ENCODE results near the gene NKX6-1.

The NKX6-1 gene

DNA sequence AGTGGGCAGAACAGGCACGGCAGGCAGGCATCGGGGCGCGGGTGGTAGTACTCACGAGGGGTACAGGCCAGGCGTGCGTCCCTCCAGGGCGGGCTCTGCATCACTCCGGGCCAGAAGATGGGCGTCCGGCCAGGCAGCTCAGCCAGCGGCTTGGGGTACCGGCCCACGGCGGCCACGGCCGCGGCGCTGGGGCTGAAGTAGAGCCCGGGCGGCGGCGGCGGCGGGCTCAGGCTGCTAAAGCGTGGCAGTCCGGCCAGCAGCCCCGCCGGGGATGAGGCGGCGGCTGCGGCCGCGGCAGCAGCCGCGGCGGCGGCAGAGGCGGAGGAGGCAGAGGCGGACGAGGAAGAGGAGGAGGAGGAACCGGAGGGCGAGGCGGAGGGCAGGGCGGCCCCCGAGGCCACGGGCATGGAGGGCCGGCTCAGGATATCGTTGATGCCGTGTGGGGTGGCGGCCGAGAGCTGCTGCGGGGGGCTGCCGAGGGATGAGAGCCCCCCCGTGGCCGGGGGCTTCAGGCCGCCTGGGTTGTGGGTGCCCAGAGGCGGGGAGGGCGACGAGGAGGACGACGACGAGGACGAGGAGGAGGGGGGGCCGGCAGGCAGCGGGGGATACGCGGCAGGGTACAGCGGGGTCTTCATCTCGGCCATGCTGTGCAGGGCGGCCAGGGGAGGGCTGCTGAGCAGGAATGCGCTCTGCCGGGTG is 1.4 kb downstream of the NKX6-1 start:
- DNase-seq, result no peak

DNA sequence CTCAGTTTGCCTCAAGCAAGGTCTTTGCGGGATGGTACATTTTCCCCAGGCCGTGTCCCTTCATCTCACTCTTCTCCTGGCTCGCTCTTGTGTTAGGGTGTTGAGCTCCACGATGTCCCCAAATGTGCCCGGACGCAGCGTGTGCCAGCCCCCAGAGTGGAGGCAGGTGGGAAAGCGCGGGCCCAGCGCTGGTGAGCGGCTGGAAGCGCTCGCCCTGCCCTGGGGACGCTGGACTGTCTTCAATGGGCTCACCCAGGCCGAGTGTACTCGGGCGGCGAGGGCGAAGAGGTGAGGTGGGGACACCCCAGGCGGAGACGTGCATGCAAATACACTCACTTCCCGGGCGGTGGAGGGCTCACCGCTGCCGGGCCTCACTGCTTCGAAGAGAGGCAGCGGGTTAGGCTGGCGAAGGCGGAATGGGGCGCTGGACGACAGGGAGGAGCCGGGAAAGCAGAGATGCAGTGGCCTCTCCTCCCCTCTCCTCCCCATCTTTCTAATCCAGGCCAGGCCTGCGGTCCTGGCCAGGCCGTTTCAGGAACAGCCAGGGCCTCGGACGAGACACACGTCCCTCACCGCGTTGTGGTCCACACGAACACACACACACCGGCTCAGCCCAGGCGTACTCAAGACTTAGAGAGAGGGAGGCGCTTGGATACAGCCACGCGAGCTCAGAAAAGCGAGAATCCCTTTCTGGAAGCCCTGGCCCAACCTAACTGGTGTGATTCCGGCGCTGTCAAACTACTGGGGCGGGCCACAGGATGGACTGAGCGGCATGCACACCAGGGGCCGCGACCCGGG is 2.2 kb downstream of the NKX6-1 start:
- no peak for DNase-seq

DNA sequence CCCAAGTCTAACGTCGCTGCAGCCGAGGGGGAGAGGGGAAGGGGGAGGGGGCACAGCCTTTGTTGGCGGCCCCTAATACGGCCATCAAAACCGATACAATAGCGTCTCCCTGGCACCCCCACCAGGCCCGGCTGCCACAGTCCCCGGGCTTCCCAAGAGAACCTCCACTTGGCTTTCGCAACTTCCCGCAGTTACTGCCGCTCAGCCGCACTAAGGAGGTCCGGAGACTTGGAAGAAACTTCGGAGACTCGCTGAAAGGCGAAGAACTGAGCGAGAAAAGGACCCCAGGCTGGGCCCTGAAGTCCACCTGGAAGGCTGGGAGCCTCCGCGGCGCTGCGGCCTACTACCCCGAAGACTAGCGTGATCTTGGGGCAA is 2.8 kb downstream of the NKX6-1 start:
- no peak for DNase-seq

DNA sequence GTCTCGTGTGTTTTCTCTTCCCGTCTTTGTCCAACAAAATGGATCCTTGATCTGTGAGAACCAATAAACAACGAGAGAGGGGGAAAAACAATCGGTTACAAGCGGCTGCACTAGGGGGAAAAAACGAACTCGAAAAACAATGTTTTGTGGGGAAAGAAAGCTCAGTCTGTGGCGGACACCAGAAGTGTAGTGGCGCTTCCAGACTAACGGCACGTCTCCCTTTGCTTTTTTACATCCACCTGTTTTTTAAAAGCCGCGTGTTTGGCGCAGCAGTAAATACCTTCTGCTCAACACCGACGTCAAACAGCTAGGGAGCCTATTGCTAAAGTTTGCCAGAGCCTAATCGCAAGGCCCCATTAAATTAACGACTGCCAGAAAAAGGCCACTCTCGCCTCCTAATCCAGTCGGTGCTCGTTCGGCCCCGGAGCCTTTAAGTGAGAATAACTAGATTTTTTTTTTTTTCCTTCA is 3.3 kb downstream of the NKX6-1 start:
- no peak for DNase-seq

DNA sequence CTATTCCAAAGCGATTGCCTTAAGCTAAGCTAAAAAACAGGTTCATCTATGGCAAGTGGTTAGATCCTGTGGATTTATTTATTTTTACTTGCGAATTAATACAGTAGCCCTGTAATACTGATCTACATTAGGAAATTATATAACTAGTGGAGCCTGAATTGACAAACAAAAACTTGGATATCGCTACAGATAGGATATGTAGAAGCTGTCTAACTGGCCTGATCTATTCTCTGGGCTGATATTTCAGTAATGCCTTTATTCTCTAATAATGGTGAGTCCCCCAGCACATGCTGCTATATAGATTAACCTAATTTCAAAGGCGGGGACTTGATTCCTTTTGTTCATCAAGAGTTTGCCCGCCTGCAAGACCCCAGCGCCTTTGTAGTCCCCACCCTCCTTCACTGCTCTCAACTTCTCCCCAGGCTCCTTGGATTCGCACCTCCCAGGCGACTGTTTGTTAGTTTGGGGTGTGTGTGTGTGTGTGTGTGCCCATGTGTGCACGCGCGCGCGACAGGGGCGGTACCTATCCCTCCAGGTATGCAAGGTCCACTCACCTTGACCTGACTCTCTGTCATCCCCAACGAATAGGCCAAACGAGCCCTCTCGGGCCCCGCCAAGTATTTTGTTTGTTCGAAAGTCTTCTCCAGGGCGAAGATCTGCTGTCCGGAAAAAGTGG is 3.8 kb downstream of the NKX6-1 start:
- DNase-seq, result no peak

DNA sequence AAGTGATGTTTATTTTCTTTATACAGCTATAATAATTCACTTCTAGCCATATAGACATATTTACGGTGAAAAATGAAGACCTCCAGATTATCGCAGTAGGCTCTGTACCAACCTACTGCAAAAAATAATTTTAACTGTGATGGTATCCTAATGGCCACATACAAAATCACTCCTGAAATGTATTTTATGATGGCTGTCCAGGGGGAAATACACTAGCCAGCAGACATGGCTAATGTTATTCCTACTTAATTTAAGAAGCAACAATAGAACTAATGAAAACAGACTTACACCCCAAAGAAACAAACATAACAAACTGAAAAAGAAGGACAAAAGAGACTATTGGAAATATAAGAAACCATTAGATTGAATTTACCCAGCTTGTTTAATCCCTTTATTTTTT is 4.6 kb downstream of the NKX6-1 start:
- no peak for DNase-seq

DNA sequence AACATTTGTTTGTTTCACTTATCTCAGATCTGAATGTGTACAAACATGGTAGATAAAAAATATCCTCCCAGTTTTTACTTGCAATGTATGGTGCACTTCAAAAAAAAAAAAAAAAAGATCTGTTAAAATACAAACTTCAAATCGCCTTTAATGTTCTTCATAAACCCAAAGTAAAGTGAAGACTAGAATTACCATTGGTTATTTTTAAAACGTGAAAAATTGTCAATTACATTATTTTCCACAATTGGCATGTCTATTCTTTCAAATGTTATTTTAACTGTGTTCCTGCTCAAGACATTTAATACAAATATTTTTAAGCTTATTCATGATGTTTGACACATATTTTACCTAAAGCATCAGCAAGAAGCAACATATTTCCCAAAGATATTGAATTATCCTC is 5.0 kb downstream of the NKX6-1 start:
- DNase-seq, result no peak

DNA sequence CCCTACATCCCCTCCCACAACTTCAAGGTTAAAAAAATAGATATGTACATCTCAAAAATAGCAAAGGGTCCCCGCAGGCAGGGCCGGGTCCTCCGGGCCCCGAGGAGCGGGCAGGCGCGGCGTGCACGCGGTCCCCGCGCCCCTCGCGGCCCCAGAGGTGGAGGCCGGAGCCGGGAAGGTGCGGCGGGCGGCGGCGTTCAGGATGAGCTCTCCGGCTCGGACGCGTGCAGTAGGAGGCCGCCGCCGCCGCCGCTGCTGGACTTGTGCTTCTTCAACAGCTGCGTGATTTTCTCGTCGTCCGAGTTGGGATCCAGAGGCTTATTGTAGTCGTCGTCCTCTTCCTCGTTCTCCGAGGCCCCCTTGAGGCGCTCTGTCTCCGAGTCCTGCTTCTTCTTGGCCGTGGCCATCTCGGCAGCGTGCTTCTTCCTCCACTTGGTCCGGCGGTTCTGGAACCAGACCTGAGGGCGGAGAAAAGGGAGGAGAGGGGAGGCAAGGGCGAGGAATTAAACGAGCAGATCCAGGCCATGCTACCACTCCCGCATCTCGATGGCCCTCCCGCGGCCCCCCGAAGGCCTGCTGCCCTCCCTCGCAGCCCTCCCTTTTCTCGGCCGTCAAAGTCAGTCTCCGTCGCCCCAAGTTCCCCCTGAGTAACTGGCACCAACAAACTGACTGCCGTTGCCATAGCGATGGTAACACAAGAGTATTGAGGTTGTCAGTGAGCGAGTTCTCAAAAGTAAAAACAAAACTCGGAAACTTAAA is 5.8 kb downstream of the NKX6-1 start:
- DNase-seq, result no peak

DNA sequence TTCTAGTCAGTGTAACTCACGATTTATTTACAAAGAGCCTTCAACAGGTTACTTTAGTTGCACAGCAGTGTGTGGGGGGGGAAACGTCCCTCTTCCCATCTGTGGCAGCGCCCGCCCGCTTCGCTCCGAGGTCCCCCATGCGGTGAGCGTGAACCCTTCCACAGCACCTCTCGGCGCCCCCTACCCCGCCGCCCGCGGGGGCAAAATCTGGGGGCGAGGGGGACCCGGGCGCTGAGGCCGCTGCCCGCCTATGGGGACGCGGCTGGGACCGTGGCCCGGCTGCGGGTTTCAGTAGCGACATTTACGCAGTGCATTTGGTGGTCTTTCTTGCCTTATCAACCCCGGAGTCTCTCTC is 6.4 kb downstream of the NKX6-1 start:
- no peak for DNase-seq

DNA sequence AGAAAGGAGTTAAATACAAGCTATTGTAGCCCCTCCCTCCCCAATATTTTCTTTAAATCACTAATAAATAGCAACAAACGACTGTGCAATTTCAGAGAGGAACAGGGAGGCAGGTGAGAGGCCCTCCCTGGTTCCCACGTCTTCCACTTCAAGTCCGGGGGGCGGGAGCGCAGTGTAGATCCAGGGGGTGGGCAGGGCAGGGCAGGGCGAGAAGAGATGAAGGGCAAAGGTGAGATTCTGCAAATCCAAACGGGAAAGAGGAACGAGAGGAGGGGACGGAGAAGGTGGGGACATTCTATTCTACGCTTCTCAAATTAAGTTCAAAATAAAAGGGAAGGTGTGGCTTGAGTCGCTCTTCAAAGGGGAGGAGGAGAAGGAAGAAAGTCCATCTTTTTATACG is 6.8 kb downstream of the NKX6-1 start:
- no peak for DNase-seq

DNA sequence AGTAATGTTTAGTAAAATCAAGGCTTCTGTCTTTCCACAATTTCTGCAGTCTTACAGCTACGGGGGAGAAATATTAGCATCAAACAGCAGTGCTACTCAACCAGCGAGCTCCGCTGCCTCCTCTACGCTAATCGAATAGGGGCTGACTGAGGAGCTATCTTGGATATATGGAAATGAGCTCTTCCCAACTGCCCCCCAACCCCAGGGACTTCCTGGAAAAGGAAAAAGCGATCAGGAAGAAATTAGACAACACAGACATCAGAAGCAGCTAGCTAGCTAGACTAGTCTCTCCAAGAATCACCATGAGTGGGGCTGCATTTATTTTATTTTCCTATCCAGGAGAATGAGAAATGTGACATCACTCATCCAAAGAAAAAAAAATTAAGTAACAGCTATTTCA is 7.6 kb downstream of the NKX6-1 start:
- DNase-seq, result no peak

DNA sequence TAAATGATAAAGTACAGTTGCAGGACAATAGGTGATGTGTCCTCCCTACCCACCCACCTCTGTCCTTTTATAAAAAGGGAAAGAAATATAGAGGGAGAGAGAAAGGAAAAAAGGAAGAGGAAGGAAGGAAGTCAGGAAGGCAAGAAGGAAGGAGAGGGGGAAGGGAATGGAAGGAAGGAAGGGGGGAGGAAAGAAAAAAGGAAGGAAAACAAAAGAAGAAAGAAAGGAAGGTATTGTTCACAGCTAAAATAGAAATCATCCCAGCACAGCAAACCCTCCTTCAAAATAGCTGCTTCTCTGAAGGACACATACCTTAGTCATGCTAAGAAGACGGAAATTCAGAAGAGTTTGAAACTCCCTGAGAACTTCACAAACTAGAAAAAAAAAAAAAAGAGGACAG is 8.4 kb downstream of the NKX6-1 start:
- DNase-seq, result no peak

DNA sequence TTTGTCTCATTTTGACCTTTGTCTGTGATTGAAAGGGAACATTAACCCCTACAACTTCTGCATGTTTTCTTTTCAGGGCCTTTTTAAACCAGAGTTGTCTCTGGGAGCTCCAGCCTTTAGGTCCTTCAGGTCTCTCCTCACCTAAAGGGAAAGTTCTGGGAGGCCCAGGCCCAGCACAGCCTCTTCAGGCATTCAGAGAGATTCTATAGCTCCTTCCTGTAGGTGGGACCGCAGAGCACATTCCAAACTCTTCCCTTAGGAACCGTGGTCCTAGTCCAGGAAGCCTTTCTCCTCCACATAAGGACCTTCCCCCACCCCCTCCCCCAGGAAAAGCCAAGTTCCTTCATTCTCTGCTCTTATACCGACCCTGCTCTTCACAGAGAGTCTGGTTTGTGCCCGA is 14.9 kb downstream of the NKX6-1 start:
- DNase-seq, result no peak

DNA sequence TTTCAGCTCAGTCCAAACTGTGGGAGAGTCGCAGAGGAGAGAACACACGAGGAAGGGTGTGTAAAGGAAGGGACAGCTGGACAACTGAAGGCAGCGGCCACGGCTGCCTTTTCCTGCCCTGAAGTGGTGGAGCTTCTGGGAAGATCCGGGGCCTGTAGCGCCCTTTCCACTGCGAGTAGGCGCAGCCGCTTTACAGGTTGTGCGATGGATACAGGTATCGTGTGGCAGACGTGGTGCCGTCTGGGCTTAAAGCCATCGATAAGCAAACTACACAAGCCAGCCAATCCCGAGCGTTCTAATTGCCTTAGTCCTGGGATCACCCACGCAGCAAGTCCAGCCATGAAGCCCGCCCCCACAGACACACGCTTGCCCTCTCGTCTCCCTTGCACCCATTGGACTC is 15.4 kb downstream of the NKX6-1 start:
- DNase-seq, result no peak

DNA sequence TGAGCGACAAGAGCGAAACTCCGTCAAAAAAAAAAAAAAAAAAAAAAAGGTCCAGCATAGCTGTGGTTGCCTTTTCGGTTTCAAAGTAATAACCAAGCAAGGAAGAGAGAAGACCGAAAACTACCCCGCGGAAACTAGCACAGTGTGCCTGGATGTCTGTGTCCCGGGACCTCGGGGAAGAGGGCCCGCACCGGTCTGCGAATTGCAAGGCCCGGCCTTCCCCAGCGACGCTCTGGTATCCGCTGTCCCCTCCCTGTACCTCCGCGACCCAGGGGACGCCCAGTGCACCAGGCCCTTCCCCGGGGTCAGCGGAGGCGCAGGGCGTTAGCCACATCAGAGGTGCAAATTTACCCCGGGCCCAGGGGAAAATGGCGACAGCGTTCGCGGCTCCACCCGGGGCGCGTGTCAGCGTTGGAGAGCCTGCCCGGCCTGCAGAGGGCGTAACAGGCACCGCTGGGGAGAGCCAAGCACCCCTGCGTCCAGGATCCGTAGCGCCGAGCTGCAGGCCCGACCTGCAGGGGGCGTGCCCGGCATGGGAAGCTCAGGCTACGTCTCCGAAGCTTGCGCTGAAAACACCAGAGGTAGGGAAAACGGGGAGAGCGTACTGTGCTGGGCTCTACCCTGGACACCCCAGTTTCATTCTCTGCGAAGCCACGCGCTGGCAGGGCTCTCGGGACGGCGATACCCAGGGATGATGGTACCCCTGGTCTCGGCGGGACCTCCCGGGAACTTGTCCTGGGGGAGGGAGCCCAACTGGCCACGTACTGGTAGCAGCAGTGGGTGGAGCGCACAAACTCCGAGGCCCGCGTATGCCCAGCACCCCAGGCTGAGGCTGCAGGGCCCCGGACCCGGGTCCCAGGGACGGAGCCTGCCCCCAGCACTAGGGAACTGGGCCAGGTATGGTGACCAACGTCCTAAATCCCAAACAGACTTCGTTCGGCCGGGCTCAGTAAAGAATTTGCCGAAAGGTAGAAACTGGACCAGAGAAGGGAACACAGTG is 16.2 kb downstream of the NKX6-1 start:
- DNase-seq, result no peak

DNA sequence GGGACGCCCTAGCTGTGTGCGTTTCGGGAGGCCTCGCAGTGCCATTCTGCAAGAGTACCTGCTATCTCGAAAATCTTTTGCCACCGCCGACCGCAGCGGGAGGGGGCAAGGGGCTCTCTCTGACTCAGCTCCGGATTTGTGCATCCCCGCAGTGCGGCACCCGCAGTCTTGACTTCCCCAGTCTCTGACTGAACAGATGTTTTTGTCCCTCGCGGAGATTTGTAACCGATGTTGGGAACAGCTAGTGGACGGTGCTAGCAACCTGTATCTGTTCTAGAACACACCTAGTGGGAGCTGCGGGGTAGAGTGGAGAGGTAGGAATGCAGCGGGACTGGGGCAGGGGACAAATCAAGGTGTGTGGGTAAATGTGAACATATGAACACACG is 17.2 kb downstream of the NKX6-1 start:
- DNase-seq, result no peak

DNA sequence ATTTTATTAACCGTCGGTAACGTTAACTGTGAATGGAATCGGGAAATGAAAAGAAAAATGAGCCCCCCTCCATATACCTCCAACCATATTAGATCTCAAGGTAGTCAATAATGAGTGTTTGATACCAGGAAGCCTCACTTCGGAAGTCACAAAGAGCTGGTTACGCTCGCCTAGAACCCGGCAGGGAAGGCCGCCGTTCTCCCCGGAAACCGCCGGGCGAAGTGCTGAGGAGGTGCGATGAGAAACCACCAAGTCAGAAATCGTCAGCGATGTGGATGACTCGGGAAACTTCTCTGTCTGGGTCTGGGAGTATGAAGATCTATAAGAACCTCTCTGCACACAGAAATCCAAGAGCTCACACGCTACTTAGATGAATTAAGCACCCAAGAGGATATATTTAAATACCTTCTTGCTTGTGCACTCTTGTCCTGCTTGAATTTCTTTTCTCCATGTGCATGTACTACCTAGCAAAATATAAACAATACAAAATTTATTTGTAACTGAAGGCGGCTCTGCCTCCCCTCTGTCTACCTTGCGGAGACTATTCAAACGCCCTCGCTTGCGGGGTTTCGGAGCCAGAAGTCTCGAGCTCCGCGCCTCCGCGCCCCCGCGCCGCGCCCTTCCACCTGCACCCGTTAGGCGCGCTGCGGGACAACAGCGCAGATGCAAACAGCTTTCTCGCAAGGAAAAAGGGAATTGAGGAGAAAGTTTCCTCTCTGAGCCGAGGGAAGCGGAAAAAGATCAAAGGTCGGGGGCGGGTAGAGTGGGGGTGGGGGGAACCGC is 17.8 kb downstream of the NKX6-1 start:
- no peak for DNase-seq

DNA sequence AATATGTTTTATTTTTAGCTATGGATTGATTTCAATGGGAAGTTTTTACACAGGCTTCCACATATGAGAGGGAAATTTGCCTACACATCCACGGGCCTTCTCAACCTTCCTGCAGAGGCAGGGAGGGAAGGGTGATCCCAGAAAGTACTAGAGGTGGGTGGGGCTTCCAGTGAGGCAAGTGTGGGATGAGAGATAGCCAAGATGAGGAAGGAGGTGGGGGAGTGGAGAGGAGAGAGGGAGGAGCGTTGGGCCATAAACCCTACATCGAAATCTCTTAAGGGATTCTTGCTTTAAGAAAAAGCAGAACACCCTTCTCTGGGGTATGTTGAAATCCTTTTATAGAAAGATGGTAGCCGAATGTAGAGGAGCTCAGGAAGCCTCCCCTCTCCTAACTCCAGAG is 19.0 kb downstream of the NKX6-1 start:
- DNase-seq, result no peak

DNA sequence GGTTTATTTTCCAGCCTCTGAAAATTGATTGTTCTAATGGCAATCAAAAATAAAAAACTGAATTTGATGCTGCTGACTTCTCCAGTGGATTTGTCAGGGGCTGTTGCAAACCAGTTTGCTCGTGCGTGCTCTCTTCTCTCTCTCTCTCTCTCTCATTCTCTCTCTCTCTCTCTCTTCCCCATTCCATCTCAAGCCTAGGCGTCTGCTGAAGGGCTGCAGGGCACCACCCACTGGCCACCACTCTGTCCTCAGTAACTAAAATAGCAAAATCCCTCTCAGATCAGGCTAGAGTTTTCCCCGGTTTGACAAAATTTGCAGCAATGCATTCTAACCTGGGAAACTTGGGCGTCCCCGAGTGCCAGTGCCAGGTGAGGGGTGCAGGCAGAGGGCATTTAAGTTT is 19.4 kb downstream of the NKX6-1 start:
- DNase-seq, result no peak

DNA sequence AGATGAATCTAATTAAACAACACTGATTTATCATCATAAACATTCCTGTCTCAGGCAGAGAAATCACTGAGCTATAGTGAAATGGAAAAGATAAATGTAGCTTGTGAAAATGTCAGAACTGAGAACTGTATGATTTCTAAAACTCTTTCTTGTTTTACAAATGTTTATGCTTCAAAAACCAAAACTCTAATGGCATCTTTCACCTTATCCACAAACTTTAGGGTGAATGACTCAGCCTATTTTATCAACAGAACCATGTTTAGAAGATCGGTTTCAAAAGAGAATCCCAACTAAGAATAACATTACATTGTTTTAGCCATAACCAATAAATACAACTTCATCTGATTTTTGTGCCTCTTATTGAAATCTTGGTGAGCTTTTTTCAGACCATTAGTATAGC is 21.4 kb downstream of the NKX6-1 start:
- DNase-seq, result no peak

DNA sequence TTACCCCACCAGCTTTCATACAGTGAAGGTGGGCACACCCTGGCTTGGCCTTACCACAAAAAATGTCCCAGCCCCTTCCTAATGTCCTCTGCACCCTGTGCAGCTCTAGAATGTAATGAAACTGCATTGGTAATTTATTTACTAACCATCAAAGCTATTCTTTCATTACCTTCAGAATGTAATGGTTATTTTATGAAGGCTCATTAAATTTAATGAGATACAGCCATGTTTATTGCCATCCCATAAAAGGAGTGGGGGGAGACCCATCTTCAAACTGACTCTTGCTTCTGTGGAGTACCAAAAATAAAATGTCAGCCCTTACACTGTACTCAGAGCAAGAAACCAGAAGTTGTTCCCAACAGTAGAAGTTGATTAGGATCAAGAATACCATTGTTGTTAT is 25.0 kb downstream of the NKX6-1 start:
- no peak for DNase-seq
